HG03521 (cell line): ENCODE measurements around the gene NEK1.
"Not testable (repeated sequence)": the region's sequence is repeated elsewhere in the genome, so short reads cannot be mapped to it uniquely, and the experiment has no call there.

Experiments used
- ATAC-seq: cut with Tn5 transposase; IDR thresholded peaks from one replicate; pipeline ENCODE4 v1.9.1; 2021; ENCODE audit warnings: mild to moderate bottlenecking, moderate library complexity; ENCODE audit not compliant: unreplicated experiment

NEK1 gene

GRCh38 chr4:169428376-169428775 lies 184.0 kb downstream of the NEK1 start:
- ATAC-seq, result no peak

GRCh38 chr4:169427727-169428126 lies 184.7 kb downstream of the NEK1 start:
- ATAC-seq, result not testable (repeated sequence)

GRCh38 chr4:169420291-169420690 lies 192.1 kb downstream of the NEK1 start:
- ATAC-seq, result no peak

GRCh38 chr4:169418846-169419245 lies 193.5 kb downstream of the NEK1 start:
- no peak for ATAC-seq

GRCh38 chr4:169417629-169418282 lies 194.6 kb downstream of the NEK1 start:
- no peak for ATAC-seq

GRCh38 chr4:169416997-169417396 lies 195.4 kb downstream of the NEK1 start:
- ATAC-seq, result no peak

GRCh38 chr4:169416461-169416860 lies 195.9 kb downstream of the NEK1 start:
- no peak for ATAC-seq

GRCh38 chr4:169414913-169415312 lies 197.5 kb downstream of the NEK1 start:
- ATAC-seq, result no peak

- ATAC-seq, result no peak
Measured at GRCh38 chr4:169412046-169412445, 200.3 kb downstream of the NEK1 start.

- peak; percentile 98 for ATAC-seq
Measured at GRCh38 chr4:169410839-169411770, 201.3 kb downstream of the NEK1 start.

GRCh38 chr4:169407217-169407845 lies 205.1 kb downstream of the NEK1 start:
- ATAC-seq, result no peak

GRCh38 chr4:169404960-169405359 lies 207.4 kb downstream of the NEK1 start:
- ATAC-seq, result no peak

- no peak for ATAC-seq
Measured at GRCh38 chr4:169400832-169401231, 211.6 kb downstream of the NEK1 start.

- no peak for ATAC-seq
Measured at GRCh38 chr4:169399976-169400767, 212.2 kb downstream of the NEK1 start.

GRCh38 chr4:169398316-169398715 lies 214.1 kb downstream of the NEK1 start:
- no peak for ATAC-seq

- ATAC-seq, result no peak
Measured at GRCh38 chr4:169397762-169398161, 214.6 kb downstream of the NEK1 start.

GRCh38 chr4:169385376-169385775 lies 227.0 kb downstream of the NEK1 start:
- ATAC-seq, result no peak

- ATAC-seq, result no peak
Measured at GRCh38 chr4:169384779-169385178, 227.6 kb downstream of the NEK1 start.

GRCh38 chr4:169383724-169384123 lies 228.7 kb downstream of the NEK1 start:
- no peak for ATAC-seq

GRCh38 chr4:169379688-169380087 lies 232.7 kb downstream of the NEK1 start:
- ATAC-seq, result no peak

GRCh38 chr4:169377367-169377766 lies 235.0 kb downstream of the NEK1 start:
- no peak for ATAC-seq
